Thyroid gland (tissue), 4 donors: ENCODE data around the gene ALDH1B1. TPM values are rescaled to one million over a fixed set of nuclear protein-coding genes. Genes with fewer than 3 reads are reported as not detected.
"Not testable (repeated sequence)": the region's sequence is repeated elsewhere in the genome, so short reads cannot be mapped to it uniquely, and the experiment has no call there.

Experiments
- DNase-seq, 2 donors: peaks; one replicate each; pipeline ENCODE4 v3.0.0-alpha.2; 2019
- H3K27ac ChIP-seq, 3 donors: fragments of 200-600 bp; sonication (generic); 1 replicate in 2 of 3; 2 replicates in 1 of 3; pipeline ENCODE4 v1.5.1; 2016 to 2019; ENCODE audit warnings: mild to moderate bottlenecking in 1 of 3, moderate library complexity in 1 of 3
- H3K27me3 ChIP-seq: fragments of 200-600 bp; sonication (generic); one replicate; pipeline ENCODE4 v1.5.1; 2019
- H3K36me3 ChIP-seq, 2 donors: fragments of 200-600 bp; sonication (generic); one replicate each; pipeline ENCODE4 v1.5.1; 2016 to 2019
- H3K4me1 ChIP-seq, 2 donors: fragments of 200-600 bp; sonication (generic); one replicate each; pipeline ENCODE4 v1.5.1; 2017 to 2019
- H3K4me3 ChIP-seq, 3 donors: fragments of 200-600 bp; sonication (generic); replicated peaks in 1 of 3; 1 replicate in 2 of 3; 2 replicates in 1 of 3; pipeline ENCODE4 v1.5.1; 2016; ENCODE audit warnings: mild to moderate bottlenecking in 1 of 3
- H3K9me3 ChIP-seq: fragments of 200-600 bp; sonication (generic); one replicate; pipeline ENCODE4 v1.5.1; 2017
- POLR2A ChIP-seq, 2 donors: fragments of 450-650 bp; IDR thresholded peaks; one replicate each; pipeline ENCODE4 v1.6.1; 2017; ENCODE audit warnings: antibody characterized with exemption in 2 of 2, mild to moderate bottlenecking in 2 of 2, moderate library complexity in 1 of 2
- WGBS, 2 donors: methylation state at CpG; one replicate each; pipeline ENCODE4 v1.1.5; 2017; 5-methylcytosine and 5-hydroxymethylcytosine counted together
- intact Hi-C: fragments of 100-400 bp; cut with DNase I; formaldehyde crosslinking; loops from one replicate; pipeline ENCODE4 v1.15.1; 2023
- total RNA-seq, 4 donors: library from RNA; depleted of rRNA; stranded (reverse); fragments of >200 nt; gene quantifications; one replicate each; pipeline ENCODE4 v1.2.3, GENCODE V29; 2016
- TF ChIP-seq, protein P1 (sequence below), 6 experiments: fragments of 200-600 bp in 3 of 6; fragments of 450-650 bp in 3 of 6; sonication (generic) in 3 of 6; IDR thresholded peaks; one replicate each; pipeline ENCODE4 v1.5.1; 2016 to 2019; ENCODE audit warnings: antibody characterized with exemption in 6 of 6, mild to moderate bottlenecking in 2 of 6, inconsistent platforms in 1 of 6, moderate library complexity in 1 of 6

ALDH1B1 gene
- total RNA-seq, 4 donors from 2014 or later, result 11.3 to 33.9 (median 22.8) TPM

DNA sequence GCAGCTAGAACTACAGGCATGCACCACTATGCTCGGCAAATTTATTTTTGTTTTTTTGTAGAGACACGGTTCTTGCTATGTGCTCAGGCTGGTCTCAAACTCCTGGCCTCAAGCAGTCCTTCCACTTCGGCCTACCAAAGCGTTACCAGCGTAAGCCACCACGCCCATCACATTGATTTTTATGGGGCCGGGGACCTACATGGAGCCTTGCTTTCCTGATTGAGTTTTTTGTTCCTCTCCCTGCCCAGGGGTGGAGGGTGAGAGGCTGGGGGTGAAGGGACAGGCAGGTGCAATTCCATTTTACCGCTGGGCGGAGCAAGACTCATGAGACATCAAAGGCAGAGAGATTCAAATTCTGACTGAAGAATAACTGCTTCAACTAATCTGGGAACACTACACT lies 1.9 kb downstream of the ALDH1B1 start:
- Histone ChIP-seq H3K27me3 (no peaks in the 10 kb centered on the region), H3K4me1 (peaks cover 16 to 35% of the 10 kb centered on the region in 2 donors), H3K9me3 (no peaks in the 10 kb centered on the region), H3K36me3 (peaks cover 0 to 6% of the 10 kb centered on the region in 2 donors), H3K4me3 (no peak overlapping the region), H3K27ac (no peak overlapping the region)
- 85 to 88% methylated on average over 9 of the region's 9 CpGs for WGBS, 2 donors
- TF ChIP-seq, protein P1, sequence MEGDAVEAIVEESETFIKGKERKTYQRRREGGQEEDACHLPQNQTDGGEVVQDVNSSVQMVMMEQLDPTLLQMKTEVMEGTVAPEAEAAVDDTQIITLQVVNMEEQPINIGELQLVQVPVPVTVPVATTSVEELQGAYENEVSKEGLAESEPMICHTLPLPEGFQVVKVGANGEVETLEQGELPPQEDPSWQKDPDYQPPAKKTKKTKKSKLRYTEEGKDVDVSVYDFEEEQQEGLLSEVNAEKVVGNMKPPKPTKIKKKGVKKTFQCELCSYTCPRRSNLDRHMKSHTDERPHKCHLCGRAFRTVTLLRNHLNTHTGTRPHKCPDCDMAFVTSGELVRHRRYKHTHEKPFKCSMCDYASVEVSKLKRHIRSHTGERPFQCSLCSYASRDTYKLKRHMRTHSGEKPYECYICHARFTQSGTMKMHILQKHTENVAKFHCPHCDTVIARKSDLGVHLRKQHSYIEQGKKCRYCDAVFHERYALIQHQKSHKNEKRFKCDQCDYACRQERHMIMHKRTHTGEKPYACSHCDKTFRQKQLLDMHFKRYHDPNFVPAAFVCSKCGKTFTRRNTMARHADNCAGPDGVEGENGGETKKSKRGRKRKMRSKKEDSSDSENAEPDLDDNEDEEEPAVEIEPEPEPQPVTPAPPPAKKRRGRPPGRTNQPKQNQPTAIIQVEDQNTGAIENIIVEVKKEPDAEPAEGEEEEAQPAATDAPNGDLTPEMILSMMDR (IDR thresholded peaks at IDR 0.05), result no peak
- no peak for TF ChIP-seq POLR2A (IDR thresholded peaks at IDR 0.05)
- intact Hi-C loops, result no loop called here
- no peak for DNase-seq

DNA sequence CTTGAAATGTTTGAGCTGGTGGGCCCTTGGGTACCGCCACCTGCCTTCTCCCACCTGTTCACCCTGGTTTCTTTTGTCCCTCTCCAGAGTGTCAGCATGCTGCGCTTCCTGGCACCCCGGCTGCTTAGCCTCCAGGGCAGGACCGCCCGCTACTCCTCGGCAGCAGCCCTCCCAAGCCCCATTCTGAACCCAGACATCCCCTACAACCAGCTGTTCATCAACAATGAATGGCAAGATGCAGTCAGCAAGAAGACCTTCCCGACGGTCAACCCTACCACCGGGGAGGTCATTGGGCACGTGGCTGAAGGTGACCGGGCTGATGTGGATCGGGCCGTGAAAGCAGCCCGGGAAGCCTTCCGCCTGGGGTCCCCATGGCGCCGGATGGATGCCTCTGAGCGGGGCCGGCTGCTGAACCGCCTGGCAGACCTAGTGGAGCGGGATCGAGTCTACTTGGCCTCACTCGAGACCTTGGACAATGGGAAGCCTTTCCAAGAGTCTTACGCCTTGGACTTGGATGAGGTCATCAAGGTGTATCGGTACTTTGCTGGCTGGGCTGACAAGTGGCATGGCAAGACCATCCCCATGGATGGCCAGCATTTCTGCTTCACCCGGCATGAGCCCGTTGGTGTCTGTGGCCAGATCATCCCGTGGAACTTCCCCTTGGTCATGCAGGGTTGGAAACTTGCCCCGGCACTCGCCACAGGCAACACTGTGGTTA lies 3.3 kb downstream of the ALDH1B1 start:
- intact Hi-C loops, result no loop called here
- no peak for DNase-seq
- H3K27me3 ChIP-seq, result no peaks in the 10 kb centered on the region
- H3K27ac ChIP-seq, result no peak overlapping the region
- peaks cover 0 to 6% of the 10 kb centered on the region in 2 donors for H3K36me3 ChIP-seq
- TF ChIP-seq, protein P1 (IDR thresholded peaks at IDR 0.05), result no peak
- TF ChIP-seq POLR2A (IDR thresholded peaks at IDR 0.05), result no peak
- no peak overlapping the region for H3K4me3 ChIP-seq
- peaks cover 24 to 41% of the 10 kb centered on the region in 2 donors for H3K4me1 ChIP-seq
- WGBS, 2 donors, result 96 to 98% methylated on average over 26 to 27 of the region's 30 CpGs
- no peaks in the 10 kb centered on the region for H3K9me3 ChIP-seq

DNA sequence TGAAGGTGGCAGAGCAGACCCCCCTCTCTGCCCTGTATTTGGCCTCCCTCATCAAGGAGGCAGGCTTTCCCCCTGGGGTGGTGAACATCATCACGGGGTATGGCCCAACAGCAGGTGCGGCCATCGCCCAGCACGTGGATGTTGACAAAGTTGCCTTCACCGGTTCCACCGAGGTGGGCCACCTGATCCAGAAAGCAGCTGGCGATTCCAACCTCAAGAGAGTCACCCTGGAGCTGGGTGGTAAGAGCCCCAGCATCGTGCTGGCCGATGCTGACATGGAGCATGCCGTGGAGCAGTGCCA lies 3.8 kb downstream of the ALDH1B1 start:
- 89% methylated on average over 10 of the region's 10 CpGs for WGBS, 2 donors
- Histone ChIP-seq H3K4me1 (peaks cover 24 to 44% of the 10 kb centered on the region in 2 donors), H3K9me3 (no peaks in the 10 kb centered on the region), H3K27ac (peak overlapping the region in 2 of 3 donors; percentile 26 to 63), H3K4me3 (no peak overlapping the region), H3K36me3 (peaks cover 0 to 6% of the 10 kb centered on the region in 2 donors), H3K27me3 (no peaks in the 10 kb centered on the region)
- intact Hi-C loops, result no loop called here
- TF ChIP-seq, protein P1 (IDR thresholded peaks at IDR 0.05), result no peak
- TF ChIP-seq POLR2A (IDR thresholded peaks at IDR 0.05), result no peak
- no peak for DNase-seq

DNA sequence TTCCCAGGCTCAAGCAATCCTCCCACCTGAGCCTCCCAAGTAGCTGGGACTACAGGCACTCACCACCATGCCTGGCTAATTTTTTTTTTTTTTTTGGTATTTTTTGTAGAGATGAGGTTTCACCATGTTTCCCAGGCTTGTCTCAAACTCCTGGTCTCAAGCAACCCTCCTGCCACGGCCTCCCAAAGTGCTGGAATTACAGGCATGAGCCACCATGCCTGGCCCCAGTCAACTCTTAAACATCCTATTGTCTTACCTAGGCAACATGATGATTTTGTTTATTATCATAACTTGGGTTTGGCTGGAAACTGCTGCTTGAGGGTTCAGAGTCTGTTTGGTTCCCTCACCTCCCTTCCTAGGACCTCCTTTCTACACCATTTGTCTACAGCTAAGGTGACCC lies 6.7 kb downstream of the ALDH1B1 start:
- H3K36me3 ChIP-seq, H3K4me3 ChIP-seq, DNase-seq, H3K27me3 ChIP-seq, H3K9me3 ChIP-seq, H3K27ac ChIP-seq, intact Hi-C loops: not testable (repeated sequence)
- H3K4me1 ChIP-seq, result peaks cover 17 to 33% of the 10 kb centered on the region in 2 donors
- 90 to 96% methylated on average over 1 of the region's 1 CpG for WGBS, 2 donors

DNA sequence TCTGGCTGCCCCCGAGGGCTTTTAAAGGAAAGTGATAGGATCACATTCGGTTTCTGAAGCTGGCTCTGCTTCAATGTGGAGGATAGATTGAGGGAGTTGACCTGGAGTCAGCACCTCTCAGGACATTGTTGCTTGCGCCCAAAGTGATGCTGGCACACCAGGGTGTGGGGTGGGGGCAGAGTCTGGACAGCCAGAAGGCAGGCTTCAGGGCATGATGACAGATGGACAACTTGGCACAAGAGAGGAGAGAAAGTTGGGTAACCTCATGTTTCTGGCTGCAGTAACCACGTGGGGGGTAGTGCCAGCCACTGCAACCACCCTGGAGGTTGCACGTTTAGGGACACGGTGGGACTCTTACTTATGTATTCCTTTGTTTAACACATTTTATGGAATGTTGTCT lies 9.5 kb downstream of the ALDH1B1 start:
- intact Hi-C loops, result no loop called here
- Histone ChIP-seq H3K36me3 (no peaks in the 10 kb centered on the region), H3K4me1 (peaks cover 43 to 49% of the 10 kb centered on the region in 2 donors), H3K9me3 (no peaks in the 10 kb centered on the region), H3K27me3 (no peaks in the 10 kb centered on the region), H3K27ac (no peak overlapping the region), H3K4me3 (no peak overlapping the region)
- DNase-seq, result no peak
- TF ChIP-seq, protein P1 (IDR thresholded peaks at IDR 0.05), result no peak
- TF ChIP-seq POLR2A (IDR thresholded peaks at IDR 0.05), result no peak
- WGBS, 2 donors, result 87 to 88% methylated on average over 6 of the region's 6 CpGs
